ENCODE measurements around the gene REC114.
"Not testable (repeated sequence)": the region's sequence is repeated elsewhere in the genome, so short reads cannot be mapped to it uniquely, and the experiment has no call there.

REC114 gene

GRCh38 chr15:73575636-73576247, 132.8 kb downstream of the REC114 start:
- 95% methylated on average over 3 of the region's 3 CpGs for WGBS
- Histone ChIP-seq H3K4me3 (ENCODE audit: low read length) (no peak overlapping the region), H3K4me1 (ENCODE audit: insufficient read depth, low read length) (no peaks in the 10 kb centered on the region), H3K9ac (ENCODE audit: low read depth, low read length) (no peak overlapping the region), H3K36me3 (ENCODE audit: insufficient read depth, low read length) (peaks cover 67% of the 10 kb centered on the region), H3K27me3 (ENCODE audit: insufficient read depth, low read length) (no peaks in the 10 kb centered on the region), H3K9me3 (ENCODE audit: insufficient read depth, low read depth, low read length) (no peaks in the 10 kb centered on the region), H3K27ac (ENCODE audit: low read depth, low read length) (no peak overlapping the region)

- H3K36me3 ChIP-seq (ENCODE audit: insufficient read depth, low read length), result peaks cover 64% of the 10 kb centered on the region
These were observed 134.6 kb downstream of the REC114 start for GRCh38 chr15:73577593-73577992.

GRCh38 chr15:73578026-73578425, 135.1 kb downstream of the REC114 start:
- no peak overlapping the region for H3K9ac ChIP-seq (ENCODE audit: low read depth, low read length)
- no peaks in the 10 kb centered on the region for H3K27me3 ChIP-seq (ENCODE audit: insufficient read depth, low read length)
- no peak overlapping the region for H3K27ac ChIP-seq (ENCODE audit: low read depth, low read length)
- no peaks in the 10 kb centered on the region for H3K4me1 ChIP-seq (ENCODE audit: insufficient read depth, low read length)
- WGBS, result 89% methylated on average over 2 of the region's 2 CpGs
- no peaks in the 10 kb centered on the region for H3K9me3 ChIP-seq (ENCODE audit: insufficient read depth, low read depth, low read length)
- H3K4me3 ChIP-seq (ENCODE audit: low read length), result no peak overlapping the region
- H3K36me3 ChIP-seq (ENCODE audit: insufficient read depth, low read length), result peaks cover 64% of the 10 kb centered on the region

More at GRCh38 chr15:73577593-73577992, 134.6 kb downstream of the REC114 start:
- H3K9ac ChIP-seq (ENCODE audit: low read depth, low read length); H3K27me3 ChIP-seq (ENCODE audit: insufficient read depth, low read length); H3K4me3 ChIP-seq (ENCODE audit: low read length); H3K9me3 ChIP-seq (ENCODE audit: insufficient read depth, low read depth, low read length); H3K4me1 ChIP-seq (ENCODE audit: insufficient read depth, low read length); H3K27ac ChIP-seq (ENCODE audit: low read depth, low read length): not testable (repeated sequence)

GRCh38 chr15:73582851-73583379, 140.0 kb downstream of the REC114 start:
- Histone ChIP-seq H3K4me3 (ENCODE audit: low read length) (no peak overlapping the region), H3K36me3 (ENCODE audit: insufficient read depth, low read length) (peaks cover 80% of the 10 kb centered on the region), H3K27ac (ENCODE audit: low read depth, low read length) (no peak overlapping the region), H3K27me3 (ENCODE audit: insufficient read depth, low read length) (no peaks in the 10 kb centered on the region), H3K9ac (ENCODE audit: low read depth, low read length) (no peak overlapping the region), H3K9me3 (ENCODE audit: insufficient read depth, low read depth, low read length) (no peaks in the 10 kb centered on the region), H3K4me1 (ENCODE audit: insufficient read depth, low read length) (no peaks in the 10 kb centered on the region)
- 95% methylated on average over 6 of the region's 6 CpGs for WGBS

- Histone ChIP-seq H3K4me1 (ENCODE audit: insufficient read depth, low read length) (no peaks in the 10 kb centered on the region), H3K27ac (ENCODE audit: low read depth, low read length) (no peak overlapping the region), H3K4me3 (ENCODE audit: low read length) (no peak overlapping the region), H3K9ac (ENCODE audit: low read depth, low read length) (no peak overlapping the region), H3K36me3 (ENCODE audit: insufficient read depth, low read length) (peaks cover 83% of the 10 kb centered on the region), H3K27me3 (ENCODE audit: insufficient read depth, low read length) (no peaks in the 10 kb centered on the region), H3K9me3 (ENCODE audit: insufficient read depth, low read depth, low read length) (no peaks in the 10 kb centered on the region)
- WGBS, result 99% methylated on average over 3 of the region's 3 CpGs
These were observed 140.6 kb downstream of the REC114 start for GRCh38 chr15:73583544-73583943.

GRCh38 chr15:73584699-73585420, 141.9 kb downstream of the REC114 start:
- WGBS, result 92% methylated on average over 4 of the region's 5 CpGs
- peaks cover 87% of the 10 kb centered on the region for H3K36me3 ChIP-seq (ENCODE audit: insufficient read depth, low read length)
- H3K9me3 ChIP-seq (ENCODE audit: insufficient read depth, low read depth, low read length), result no peaks in the 10 kb centered on the region
- H3K4me3 ChIP-seq (ENCODE audit: low read length), result no peak overlapping the region
- H3K4me1 ChIP-seq (ENCODE audit: insufficient read depth, low read length), result no peaks in the 10 kb centered on the region
- no peak overlapping the region for H3K9ac ChIP-seq (ENCODE audit: low read depth, low read length)
- no peak overlapping the region for H3K27ac ChIP-seq (ENCODE audit: low read depth, low read length)
- no peaks in the 10 kb centered on the region for H3K27me3 ChIP-seq (ENCODE audit: insufficient read depth, low read length)

GRCh38 chr15:73585871-73586654, 143.1 kb downstream of the REC114 start:
- Histone ChIP-seq H3K36me3 (ENCODE audit: insufficient read depth, low read length) (peaks cover 84% of the 10 kb centered on the region), H3K4me3 (ENCODE audit: low read length) (no peak overlapping the region), H3K9ac (ENCODE audit: low read depth, low read length) (no peak overlapping the region), H3K9me3 (ENCODE audit: insufficient read depth, low read depth, low read length) (no peaks in the 10 kb centered on the region), H3K4me1 (ENCODE audit: insufficient read depth, low read length) (no peaks in the 10 kb centered on the region), H3K27ac (ENCODE audit: low read depth, low read length) (no peak overlapping the region), H3K27me3 (ENCODE audit: insufficient read depth, low read length) (no peaks in the 10 kb centered on the region)
- WGBS, result 94% methylated on average over 5 of the region's 5 CpGs

- Histone ChIP-seq H3K27me3 (ENCODE audit: insufficient read depth, low read length) (no peaks in the 10 kb centered on the region), H3K4me3 (ENCODE audit: low read length) (no peak overlapping the region), H3K36me3 (ENCODE audit: insufficient read depth, low read length) (peaks cover 63% of the 10 kb centered on the region), H3K9me3 (ENCODE audit: insufficient read depth, low read depth, low read length) (no peaks in the 10 kb centered on the region), H3K4me1 (ENCODE audit: insufficient read depth, low read length) (no peaks in the 10 kb centered on the region), H3K27ac (ENCODE audit: low read depth, low read length) (no peak overlapping the region), H3K9ac (ENCODE audit: low read depth, low read length) (no peak overlapping the region)
- 98% methylated on average over 1 of the region's 1 CpG for WGBS
These were observed 146.8 kb downstream of the REC114 start for GRCh38 chr15:73589766-73590165.

GRCh38 chr15:73590263-73590662, 147.3 kb downstream of the REC114 start:
- H3K27me3 ChIP-seq (ENCODE audit: insufficient read depth, low read length), result no peaks in the 10 kb centered on the region
- no peaks in the 10 kb centered on the region; the same call in 1 of the 2 replicates for H3K4me1 ChIP-seq (ENCODE audit: insufficient read depth, low read length)
- no peak overlapping the region for H3K9ac ChIP-seq (ENCODE audit: low read depth, low read length)
- no peak overlapping the region for H3K27ac ChIP-seq (ENCODE audit: low read depth, low read length)
- WGBS, result 95% methylated on average over 5 of the region's 5 CpGs
- no peaks in the 10 kb centered on the region for H3K9me3 ChIP-seq (ENCODE audit: insufficient read depth, low read depth, low read length)
- H3K36me3 ChIP-seq (ENCODE audit: insufficient read depth, low read length), result peaks cover 58% of the 10 kb centered on the region
- H3K4me3 ChIP-seq (ENCODE audit: low read length), result no peak overlapping the region

- Histone ChIP-seq H3K4me1 (ENCODE audit: insufficient read depth, low read length) (peaks cover 28% of the 10 kb centered on the region), H3K9ac (ENCODE audit: low read depth, low read length) (no peak overlapping the region), H3K27ac (ENCODE audit: low read depth, low read length) (no peak overlapping the region), H3K9me3 (ENCODE audit: insufficient read depth, low read depth, low read length) (no peaks in the 10 kb centered on the region), H3K4me3 (ENCODE audit: low read length) (no peak overlapping the region), H3K27me3 (ENCODE audit: insufficient read depth, low read length) (no peaks in the 10 kb centered on the region), H3K36me3 (ENCODE audit: insufficient read depth, low read length) (peaks cover 29% of the 10 kb centered on the region)
- 86% methylated on average over 9 of the region's 9 CpGs for WGBS
These were observed 150.5 kb downstream of the REC114 start for GRCh38 chr15:73593304-73594074.
